NCI-H2196 (cell line): ENCODE measurements around the gene CNIH2.

Experiments used
- DNase-seq: peaks from one replicate; lab custom pipeline; 2025; ENCODE audit not compliant: unreplicated experiment; lab: John Stamatoyannopoulos, UW

Gene CNIH2

GRCh38 chr11:66328031-66328301 is 50.0 kb downstream of the CNIH2 start:
- DNase-seq: no peak

GRCh38 chr11:66328302-66329144 is 50.5 kb downstream of the CNIH2 start:
- DNase-seq: peak; percentile 69

DNA sequence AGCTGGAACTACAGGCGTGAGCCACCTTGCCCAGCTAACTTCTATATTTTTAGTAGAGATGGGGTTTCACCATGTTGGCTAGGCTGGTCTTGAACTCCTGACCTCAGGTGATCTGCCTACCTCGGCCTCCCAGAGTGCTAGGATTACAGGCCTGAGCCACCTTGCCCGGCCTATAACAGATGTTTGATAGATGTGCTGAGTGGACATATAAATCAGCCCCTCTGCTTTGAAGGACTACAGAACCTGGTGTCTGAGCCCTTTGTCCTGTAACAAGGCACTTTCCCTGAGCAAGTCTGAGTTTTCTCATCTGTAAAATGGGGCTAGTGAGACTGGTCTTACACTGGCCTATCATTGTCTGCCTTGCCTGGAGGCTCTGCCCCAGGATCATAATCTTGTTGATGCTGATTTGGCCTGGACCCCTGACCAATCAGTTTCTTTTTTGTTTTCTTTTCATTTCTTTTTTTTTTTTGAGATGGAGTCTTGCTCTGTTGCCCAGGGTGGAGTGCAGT is 51.2 kb downstream of the CNIH2 start:
- DNase-seq: no peak

GRCh38 chr11:66330931-66331330 is 53.0 kb downstream of the CNIH2 start:
- no peak for DNase-seq

DNA sequence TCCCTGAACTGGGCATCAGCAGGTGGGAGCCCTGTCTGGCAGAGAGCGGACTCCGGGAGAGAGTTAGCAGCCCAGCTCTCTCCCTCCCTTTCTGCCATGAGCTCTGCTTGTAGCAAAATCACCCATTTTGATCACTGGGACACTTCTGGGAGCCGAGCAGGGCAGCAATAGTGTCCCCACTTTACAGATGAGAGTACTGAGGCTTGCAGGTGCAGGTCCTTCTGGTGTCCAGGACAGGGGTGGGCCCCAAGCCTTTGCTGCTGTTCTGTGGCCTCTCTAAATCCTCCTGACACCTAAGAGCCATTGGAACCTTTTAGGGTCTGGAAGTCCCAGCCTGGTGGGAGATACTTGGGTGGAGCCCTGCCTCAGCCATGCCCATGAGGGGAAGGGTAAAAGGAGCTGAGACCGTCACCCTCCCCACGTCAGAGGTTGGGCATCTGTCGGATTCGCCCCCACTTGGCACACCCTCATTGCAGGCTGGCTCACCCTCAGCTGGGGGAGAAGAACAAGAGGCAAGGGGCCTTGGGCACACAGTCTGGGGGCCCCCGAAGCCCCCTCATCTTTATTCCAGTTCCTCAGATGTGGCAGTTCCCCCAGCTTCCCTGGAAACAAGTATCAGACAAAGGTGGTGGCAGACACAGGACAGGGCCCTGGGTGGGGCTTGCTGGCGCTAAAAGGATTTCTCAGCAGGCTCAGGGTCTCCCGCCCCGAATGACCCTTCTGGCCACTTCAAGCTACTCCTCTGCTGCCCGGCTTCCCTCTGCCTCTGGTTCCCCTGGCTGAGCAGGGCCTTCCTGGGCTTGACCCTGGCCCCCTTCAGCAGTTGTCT is 53.8 kb downstream of the CNIH2 start:
- DNase-seq: no peak

DNA sequence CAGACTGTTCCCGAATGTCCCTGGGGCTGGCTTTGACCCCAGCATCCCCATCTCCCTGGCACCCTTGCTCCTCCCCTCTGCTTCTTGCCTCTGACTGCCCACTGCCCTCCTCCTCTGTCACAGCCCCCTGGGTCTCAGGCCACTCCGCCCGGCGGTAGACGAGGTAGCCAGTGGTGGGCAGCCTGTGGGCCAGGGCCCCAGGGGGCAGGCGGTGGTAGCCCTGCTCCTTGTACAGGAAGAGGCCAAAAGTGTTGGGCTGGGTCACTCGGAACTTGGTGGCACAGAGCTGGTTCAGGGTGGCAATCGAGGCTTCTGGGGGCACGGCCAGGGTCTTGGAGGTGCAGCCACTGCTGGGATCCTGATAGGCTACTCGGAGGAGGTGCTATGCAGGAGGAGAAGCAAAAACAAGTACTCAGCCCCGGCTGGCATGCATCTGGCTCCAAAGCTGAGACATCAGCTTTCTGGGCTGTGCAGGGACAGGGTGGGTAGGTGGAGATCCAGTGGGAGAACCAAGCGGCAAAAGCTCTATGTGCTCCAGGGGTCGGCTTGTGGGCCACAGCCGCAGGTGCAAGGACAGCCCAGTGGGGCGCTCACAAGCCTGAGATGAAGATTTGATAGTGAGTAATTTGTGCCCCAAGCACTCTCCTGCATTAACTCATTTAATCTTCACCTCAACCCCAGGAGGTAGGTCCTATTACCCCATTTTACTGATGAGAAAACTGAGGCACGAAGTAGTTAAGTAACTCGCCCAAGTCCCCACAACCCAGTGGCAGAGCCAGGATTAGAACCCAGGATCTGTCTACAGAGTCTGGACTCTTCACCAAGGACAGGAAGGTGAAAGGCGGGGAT is 54.6 kb downstream of the CNIH2 start:
- DNase-seq: no peak

- no peak for DNase-seq
Measured at GRCh38 chr11:66333220-66333877, 55.4 kb downstream of the CNIH2 start.
